SK-N-SH treated with all-trans-retinoic acid at 6 μM for 48 hours (cell line): ENCODE measurements around the gene BBS9.

Source experiments
- ATAC-seq: fragments of 200-7000 bp; cut with Tn5 transposase; 3 replicates; pipeline ENCODE4 v1.9.1; 2020; ENCODE audit warnings: mild to moderate bottlenecking, moderate library complexity
- BACH2 ChIP-seq: fragments of 250-450 bp; sonication (Bioruptor Pico); IDR thresholded peaks from 2 replicates; pipeline ENCODE4 v1.9.0; 2021; ENCODE audit warnings: mild to moderate bottlenecking, borderline replicate concordance
- CSDC2 ChIP-seq: fragments of 250-450 bp; sonication (Bioruptor Pico); IDR thresholded peaks from 2 replicates; pipeline ENCODE4 v1.5.0; 2020; ENCODE audit warnings: mild to moderate bottlenecking, moderate library complexity
- GLIS3 ChIP-seq: fragments of 250-450 bp; sonication (Bioruptor Pico); IDR thresholded peaks from 2 replicates; pipeline ENCODE4 v1.5.0; 2020; ENCODE audit warnings: mild to moderate bottlenecking, moderate library complexity
- OSR1 ChIP-seq: fragments of 250-450 bp; sonication (Bioruptor Pico); IDR thresholded peaks from 2 replicates; pipeline ENCODE4 v1.8.0; 2022; ENCODE audit warnings: moderate library complexity, mild to moderate bottlenecking, inconsistent platforms
- PATZ1 ChIP-seq: fragments of 250-450 bp; sonication (Bioruptor Pico); IDR thresholded peaks from 2 replicates; pipeline ENCODE4 v1.8.0; 2020; ENCODE audit warnings: mild to moderate bottlenecking, moderate library complexity, borderline replicate concordance
- RARB ChIP-seq: fragments of 250-450 bp; sonication (Bioruptor Pico); IDR thresholded peaks from 2 replicates; pipeline ENCODE4 v1.8.0; 2021; ENCODE audit warnings: mild to moderate bottlenecking, moderate library complexity
- SNAI2 ChIP-seq: fragments of 250-450 bp; sonication (Bioruptor Pico); IDR thresholded peaks from 2 replicates; pipeline ENCODE4 v1.5.0; 2020; ENCODE audit warnings: mild to moderate bottlenecking, moderate library complexity
- TCF4 ChIP-seq: fragments of 250-450 bp; sonication (Bioruptor Pico); IDR thresholded peaks from 2 replicates; pipeline ENCODE4 v1.8.0; 2021; ENCODE audit warnings: mild to moderate bottlenecking, moderate library complexity, borderline replicate concordance
- TOX ChIP-seq: fragments of 250-450 bp; sonication (Bioruptor Pico); IDR thresholded peaks from 2 replicates; pipeline ENCODE4 v1.8.0; 2021; ENCODE audit warnings: mild to moderate bottlenecking, moderate library complexity, borderline replicate concordance
- ZC3H10 ChIP-seq: fragments of 250-450 bp; sonication (Bioruptor Pico); IDR thresholded peaks from 2 replicates; pipeline ENCODE4 v1.5.1; 2021; ENCODE audit warnings: mild to moderate bottlenecking, moderate library complexity
- ZFP3 ChIP-seq: fragments of 250-450 bp; sonication (Bioruptor Pico); IDR thresholded peaks from 2 replicates; pipeline ENCODE4 v1.5.0; 2020; ENCODE audit warnings: mild to moderate bottlenecking, moderate library complexity
- ZFP30 ChIP-seq: fragments of 450-650 bp; formaldehyde crosslinking; IDR thresholded peaks from 2 replicates; pipeline ENCODE4 v1.5.0; 2022; ENCODE audit warnings: mild to moderate bottlenecking, moderate library complexity
- ZNF565 ChIP-seq: fragments of 450-650 bp; formaldehyde crosslinking; conservative IDR thresholded peaks from 2 replicates; pipeline ENCODE4 v1.5.0; 2020; ENCODE audit warnings: low read depth, mild to moderate bottlenecking, moderate library complexity
- ZNF70 ChIP-seq: fragments of 450-650 bp; formaldehyde crosslinking; IDR thresholded peaks from 2 replicates; pipeline ENCODE4 v1.5.0; 2020; ENCODE audit warnings: mild to moderate bottlenecking, moderate library complexity
- ZNF8 ChIP-seq: fragments of 450-650 bp; formaldehyde crosslinking; IDR thresholded peaks from 2 replicates; pipeline ENCODE4 v1.5.0; 2020; ENCODE audit warnings: mild to moderate bottlenecking, moderate library complexity
- TF ChIP-seq, protein P1 (sequence below): fragments of 250-450 bp; sonication (Bioruptor Pico); IDR thresholded peaks from 2 replicates; pipeline ENCODE4 v1.5.1; 2020; ENCODE audit warnings: low read depth, mild to moderate bottlenecking, moderate library complexity
- TF ChIP-seq, protein P2 (sequence below): fragments of 250-450 bp; sonication (Bioruptor Pico); IDR thresholded peaks from 2 replicates; pipeline ENCODE4 v1.5.1; 2021; ENCODE audit warnings: mild to moderate bottlenecking, moderate library complexity
- TF ChIP-seq, protein P3 (sequence below): fragments of 250-450 bp; sonication (Bioruptor Pico); IDR thresholded peaks from 2 replicates; pipeline ENCODE4 v1.8.0; 2021; ENCODE audit warnings: low read depth, mild to moderate bottlenecking, moderate library complexity, borderline replicate concordance
- TF ChIP-seq, protein P4 (sequence below): fragments of 250-450 bp; sonication (Bioruptor Pico); IDR thresholded peaks from 2 replicates; pipeline ENCODE4 v1.5.0; 2020; ENCODE audit warnings: mild to moderate bottlenecking, moderate library complexity

BBS9 gene

DNA sequence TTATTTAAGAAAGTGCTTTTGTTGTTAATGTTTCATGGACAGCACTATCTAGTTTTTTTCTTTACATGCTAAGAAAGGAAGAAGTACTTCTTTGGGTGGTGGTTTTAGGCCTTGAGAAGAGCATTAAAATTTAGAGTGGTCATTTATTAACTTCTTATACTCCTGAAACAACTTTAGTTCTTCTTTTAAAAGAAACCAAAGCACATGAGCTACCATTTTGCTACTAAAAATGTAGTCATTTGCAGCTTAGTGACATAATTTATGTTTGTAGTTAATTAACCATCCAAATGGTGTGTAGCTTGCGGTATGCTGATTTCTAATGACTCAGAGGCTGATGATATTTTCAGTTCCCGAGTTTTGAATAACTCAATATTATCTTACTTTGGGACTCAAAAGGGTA lies 207.5 kb downstream of the BBS9 start:
- no peak for ATAC-seq
- TF ChIP-seq PATZ1 (no peak), ZFP30 (CRISPR knock-in tag) (no peak), ZNF565 (CRISPR knock-in tag) (no peak), ZFP3 (CRISPR knock-in tag) (no peak)
- TF ChIP-seq, protein P1, sequence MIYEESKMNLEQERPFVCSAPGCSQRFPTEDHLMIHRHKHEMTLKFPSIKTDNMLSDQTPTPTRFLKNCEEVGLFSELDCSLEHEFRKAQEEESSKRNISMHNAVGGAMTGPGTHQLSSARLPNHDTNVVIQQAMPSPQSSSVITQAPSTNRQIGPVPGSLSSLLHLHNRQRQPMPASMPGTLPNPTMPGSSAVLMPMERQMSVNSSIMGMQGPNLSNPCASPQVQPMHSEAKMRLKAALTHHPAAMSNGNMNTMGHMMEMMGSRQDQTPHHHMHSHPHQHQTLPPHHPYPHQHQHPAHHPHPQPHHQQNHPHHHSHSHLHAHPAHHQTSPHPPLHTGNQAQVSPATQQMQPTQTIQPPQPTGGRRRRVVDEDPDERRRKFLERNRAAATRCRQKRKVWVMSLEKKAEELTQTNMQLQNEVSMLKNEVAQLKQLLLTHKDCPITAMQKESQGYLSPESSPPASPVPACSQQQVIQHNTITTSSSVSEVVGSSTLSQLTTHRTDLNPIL (CRISPR knock-in tag) = no peak
- TF ChIP-seq, protein P2, sequence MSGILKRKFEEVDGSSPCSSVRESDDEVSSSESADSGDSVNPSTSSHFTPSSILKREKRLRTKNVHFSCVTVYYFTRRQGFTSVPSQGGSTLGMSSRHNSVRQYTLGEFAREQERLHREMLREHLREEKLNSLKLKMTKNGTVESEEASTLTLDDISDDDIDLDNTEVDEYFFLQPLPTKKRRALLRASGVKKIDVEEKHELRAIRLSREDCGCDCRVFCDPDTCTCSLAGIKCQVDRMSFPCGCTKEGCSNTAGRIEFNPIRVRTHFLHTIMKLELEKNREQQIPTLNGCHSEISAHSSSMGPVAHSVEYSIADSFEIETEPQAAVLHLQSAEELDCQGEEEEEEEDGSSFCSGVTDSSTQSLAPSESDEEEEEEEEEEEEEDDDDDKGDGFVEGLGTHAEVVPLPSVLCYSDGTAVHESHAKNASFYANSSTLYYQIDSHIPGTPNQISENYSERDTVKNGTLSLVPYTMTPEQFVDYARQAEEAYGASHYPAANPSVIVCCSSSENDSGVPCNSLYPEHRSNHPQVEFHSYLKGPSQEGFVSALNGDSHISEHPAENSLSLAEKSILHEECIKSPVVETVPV (CRISPR knock-in tag) = no peak
- TF ChIP-seq, protein P3, sequence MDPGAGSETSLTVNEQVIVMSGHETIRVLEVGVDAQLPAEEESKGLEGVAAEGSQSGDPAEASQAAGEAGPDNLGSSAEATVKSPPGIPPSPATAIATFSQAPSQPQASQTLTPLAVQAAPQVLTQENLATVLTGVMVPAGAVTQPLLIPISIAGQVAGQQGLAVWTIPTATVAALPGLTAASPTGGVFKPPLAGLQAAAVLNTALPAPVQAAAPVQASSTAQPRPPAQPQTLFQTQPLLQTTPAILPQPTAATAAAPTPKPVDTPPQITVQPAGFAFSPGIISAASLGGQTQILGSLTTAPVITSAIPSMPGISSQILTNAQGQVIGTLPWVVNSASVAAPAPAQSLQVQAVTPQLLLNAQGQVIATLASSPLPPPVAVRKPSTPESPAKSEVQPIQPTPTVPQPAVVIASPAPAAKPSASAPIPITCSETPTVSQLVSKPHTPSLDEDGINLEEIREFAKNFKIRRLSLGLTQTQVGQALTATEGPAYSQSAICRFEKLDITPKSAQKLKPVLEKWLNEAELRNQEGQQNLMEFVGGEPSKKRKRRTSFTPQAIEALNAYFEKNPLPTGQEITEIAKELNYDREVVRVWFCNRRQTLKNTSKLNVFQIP (CRISPR knock-in tag) = no peak

DNA sequence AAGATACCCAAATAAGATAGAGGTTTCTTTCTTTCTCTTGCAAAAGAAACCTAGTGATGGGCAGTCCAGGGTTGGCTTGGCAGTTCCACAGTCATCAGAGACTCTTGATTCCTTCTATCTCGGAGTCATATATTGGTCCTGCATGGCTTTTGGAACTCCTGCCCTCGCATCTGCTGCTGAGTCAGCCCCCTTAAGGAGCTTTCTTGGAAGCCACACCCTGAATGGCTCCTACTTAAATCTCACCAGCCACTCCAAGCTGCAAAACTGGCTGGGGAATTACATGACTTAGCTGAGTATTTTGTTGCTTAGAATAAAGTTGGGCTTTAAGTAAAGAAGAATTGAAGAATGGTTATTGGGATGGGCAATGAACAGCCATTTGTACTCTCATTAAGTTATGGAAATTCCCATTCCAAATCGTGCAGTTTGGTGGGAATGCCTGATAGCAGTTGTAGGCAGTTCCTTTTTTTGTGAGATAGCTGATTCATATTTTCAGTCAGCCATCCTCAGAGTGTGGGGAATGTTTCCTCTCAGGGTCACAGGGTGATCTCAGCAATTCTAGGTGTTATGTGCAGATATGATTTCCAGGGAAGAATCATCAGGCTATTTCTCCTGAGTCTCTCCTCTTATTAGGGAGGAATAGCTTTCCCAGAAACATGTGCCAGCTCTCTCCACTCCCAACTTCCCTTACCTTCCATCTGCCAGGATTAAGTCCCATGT lies 209.9 kb downstream of the BBS9 start:
- ATAC-seq = no peak
- TF ChIP-seq RARB (CRISPR knock-in tag) (no peak), ZNF70 (CRISPR knock-in tag) (no peak), ZNF8 (CRISPR knock-in tag) (no peak), TCF4 (CRISPR knock-in tag) (no peak), TOX (CRISPR knock-in tag) (no peak), ZFP3 (CRISPR knock-in tag) (no peak), PATZ1 (no peak), ZC3H10 (no peak), SNAI2 (CRISPR knock-in tag) (no peak), OSR1 (no peak), GLIS3 (CRISPR knock-in tag) (no peak), CSDC2 (CRISPR knock-in tag) (no peak), BACH2 (no peak)
- TF ChIP-seq, protein P2 (CRISPR knock-in tag) = no peak
- TF ChIP-seq, protein P4, sequence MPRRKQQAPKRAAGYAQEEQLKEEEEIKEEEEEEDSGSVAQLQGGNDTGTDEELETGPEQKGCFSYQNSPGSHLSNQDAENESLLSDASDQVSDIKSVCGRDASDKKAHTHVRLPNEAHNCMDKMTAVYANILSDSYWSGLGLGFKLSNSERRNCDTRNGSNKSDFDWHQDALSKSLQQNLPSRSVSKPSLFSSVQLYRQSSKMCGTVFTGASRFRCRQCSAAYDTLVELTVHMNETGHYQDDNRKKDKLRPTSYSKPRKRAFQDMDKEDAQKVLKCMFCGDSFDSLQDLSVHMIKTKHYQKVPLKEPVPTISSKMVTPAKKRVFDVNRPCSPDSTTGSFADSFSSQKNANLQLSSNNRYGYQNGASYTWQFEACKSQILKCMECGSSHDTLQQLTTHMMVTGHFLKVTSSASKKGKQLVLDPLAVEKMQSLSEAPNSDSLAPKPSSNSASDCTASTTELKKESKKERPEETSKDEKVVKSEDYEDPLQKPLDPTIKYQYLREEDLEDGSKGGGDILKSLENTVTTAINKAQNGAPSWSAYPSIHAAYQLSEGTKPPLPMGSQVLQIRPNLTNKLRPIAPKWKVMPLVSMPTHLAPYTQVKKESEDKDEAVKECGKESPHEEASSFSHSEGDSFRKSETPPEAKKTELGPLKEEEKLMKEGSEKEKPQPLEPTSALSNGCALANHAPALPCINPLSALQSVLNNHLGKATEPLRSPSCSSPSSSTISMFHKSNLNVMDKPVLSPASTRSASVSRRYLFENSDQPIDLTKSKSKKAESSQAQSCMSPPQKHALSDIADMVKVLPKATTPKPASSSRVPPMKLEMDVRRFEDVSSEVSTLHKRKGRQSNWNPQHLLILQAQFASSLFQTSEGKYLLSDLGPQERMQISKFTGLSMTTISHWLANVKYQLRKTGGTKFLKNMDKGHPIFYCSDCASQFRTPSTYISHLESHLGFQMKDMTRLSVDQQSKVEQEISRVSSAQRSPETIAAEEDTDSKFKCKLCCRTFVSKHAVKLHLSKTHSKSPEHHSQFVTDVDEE (CRISPR knock-in tag) = no peak
